K562 (cell line): ENCODE measurements around the gene PPP1R3E. TPM values are rescaled to one million over a fixed set of nuclear protein-coding genes. Genes with fewer than 3 reads are reported as not detected.
A peak's percentile ranks its signal among the peaks of the same experiment; 100 is the strongest.

Experiments
- ARHGAP35 ChIP-seq: fragments of 450-650 bp; IDR thresholded peaks from 2 replicates; pipeline ENCODE4 v1.6.1; 2018; ENCODE audit not compliant: partially characterized antibody
- ASH1L ChIP-seq: fragments of 450-650 bp; IDR thresholded peaks from 2 replicates; pipeline ENCODE4 v1.6.1; 2018; ENCODE audit warnings: borderline replicate concordance, mild to moderate bottlenecking, low read depth; ENCODE audit not compliant: partially characterized antibody
- ATF4 ChIP-seq: fragments of 450-650 bp; formaldehyde crosslinking; IDR thresholded peaks from 2 replicates; pipeline ENCODE4 v1.4.0; 2022; ENCODE audit warnings: mild to moderate bottlenecking, moderate library complexity
- BCL6 ChIP-seq: fragments of 250-450 bp; sonication (Bioruptor Pico); IDR thresholded peaks from 2 replicates; pipeline ENCODE4 v1.4.0; 2020
- CBX1 ChIP-seq: sonication (generic); IDR thresholded peaks from 2 replicates; pipeline ENCODE4 v1.6.1; 2016; ENCODE audit warnings: antibody characterized with exemption, low read depth, mild to moderate bottlenecking
- CTCFL ChIP-seq: IDR thresholded peaks from 2 replicates; pipeline ENCODE4 v1.6.1; 2011; ENCODE audit warnings: borderline replicate concordance, low read depth, mild to moderate bottlenecking, moderate library complexity, low read length; ENCODE audit not compliant: insufficient read depth, poor library complexity, severe bottlenecking
- E2F4 ChIP-seq: sonication (generic); formaldehyde crosslinking; IDR thresholded peaks from 2 replicates; pipeline ENCODE4 v1.8.0; 2022; ENCODE audit warnings: mild to moderate bottlenecking, low read depth, missing genetic modification reagents
- EZH2 ChIP-seq: IDR thresholded peaks from 2 replicates; pipeline ENCODE4 v1.6.1; 2012; ENCODE audit warnings: low read depth, mild to moderate bottlenecking, inconsistent platforms, low read length, borderline replicate concordance
- POLR2A ChIP-seq: fragments of 450-650 bp; conservative IDR thresholded peaks from 2 replicates; pipeline ENCODE4 v1.6.1; 2016
- RBFOX2 ChIP-seq: fragments of 200-400 bp; formaldehyde crosslinking; IDR thresholded peaks from 2 replicates; pipeline ENCODE4 v1.6.1; 2017; ENCODE audit warnings: low read depth, mild to moderate bottlenecking, low read length, moderate library complexity
- RFX5 ChIP-seq: IDR thresholded peaks from 2 replicates; pipeline ENCODE4 v1.6.1; 2011; ENCODE audit warnings: low read depth, mild to moderate bottlenecking, improper control_type of control experiment, low read length
- SNIP1 ChIP-seq: fragments of 450-650 bp; IDR thresholded peaks from 2 replicates; pipeline ENCODE4 v1.7.1; 2017; ENCODE audit warnings: low read depth, mild to moderate bottlenecking
- ZNF146 ChIP-seq: IDR thresholded peaks from one replicate; pipeline ENCODE4 v1.6.1; 2018; ENCODE audit warnings: missing compliant biosample characterization; ENCODE audit not compliant: unreplicated experiment
- ZNF217 ChIP-seq: sonication (generic); formaldehyde crosslinking; IDR thresholded peaks from 2 replicates; pipeline ENCODE4 v1.8.0; 2022; ENCODE audit warnings: mild to moderate bottlenecking, missing genetic modification reagents
- ZNF232 ChIP-seq: sonication (generic); formaldehyde crosslinking; IDR thresholded peaks from 2 replicates; pipeline ENCODE4 v1.8.0; 2022; ENCODE audit warnings: mild to moderate bottlenecking, missing genetic modification reagents
- ZNF717 ChIP-seq: fragments of 250-450 bp; sonication (Bioruptor Pico); IDR thresholded peaks from 2 replicates; pipeline ENCODE4 v1.5.0; 2021
- polyA plus RNA-seq, 8 experiments: library from polyadenylated mRNA; depleted of rRNA in 4 of 8; stranded (reverse) in 5 of 8; unstranded in 3 of 8; fragments of >200 nt; fragmentation: Nextera tagmentation in 2 of 8; fragmentation: Illumina TruSeq in 1 of 8; extraction: Ambion mirVana in 2 of 8; extraction: Trizol in 1 of 8; gene quantifications; 2 replicates each; pipeline versions ENCODE4 v1.2.1 to v1.2.3, GENCODE V29; 2011 to 2014; ENCODE audit warnings: inconsistent platforms in 1 of 8, missing spikeins in 1 of 8
- total RNA-seq, 7 experiments: library from RNA; depleted of rRNA in 6 of 7; stranded (reverse); fragments of >200 nt in 6 of 7; fragmentation: Illumina TruSeq in 2 of 7; extraction: Trizol in 2 of 7; gene quantifications; 2 replicates each; pipeline versions ENCODE4 v1.2.1 to v1.2.3, GENCODE V29; 2011 to 2021; ENCODE audit warnings: low replicate concordance in 1 of 7
- TF ChIP-seq, protein P1 (sequence below): sonication (generic); formaldehyde crosslinking; IDR thresholded peaks from 2 replicates; pipeline ENCODE4 v1.8.1; 2022; ENCODE audit warnings: missing genetic modification reagents
- TF ChIP-seq, protein P2 (sequence below): sonication (generic); formaldehyde crosslinking; IDR thresholded peaks from 2 replicates; pipeline ENCODE4 v1.8.1; 2023; ENCODE audit warnings: mild to moderate bottlenecking, missing genetic modification reagents, moderate library complexity
- TF ChIP-seq, protein P3 (sequence below): fragments of 250-450 bp; sonication (Bioruptor Pico); IDR thresholded peaks from 2 replicates; pipeline ENCODE4 v1.8.0; 2022; ENCODE audit warnings: inconsistent platforms
- TF ChIP-seq, protein P4 (sequence below): sonication (generic); formaldehyde crosslinking; IDR thresholded peaks from 2 replicates; pipeline ENCODE4 v1.8.0; 2022; ENCODE audit warnings: mild to moderate bottlenecking, missing genetic modification reagents

The PPP1R3E gene
- total and polyA plus RNA-seq, 9 of the 15 experiments (the other 6 are each of a cell fraction or from before 2014, with no cell fraction given) = 3.2 to 18.4 (median 7.6) TPM

DNA sequence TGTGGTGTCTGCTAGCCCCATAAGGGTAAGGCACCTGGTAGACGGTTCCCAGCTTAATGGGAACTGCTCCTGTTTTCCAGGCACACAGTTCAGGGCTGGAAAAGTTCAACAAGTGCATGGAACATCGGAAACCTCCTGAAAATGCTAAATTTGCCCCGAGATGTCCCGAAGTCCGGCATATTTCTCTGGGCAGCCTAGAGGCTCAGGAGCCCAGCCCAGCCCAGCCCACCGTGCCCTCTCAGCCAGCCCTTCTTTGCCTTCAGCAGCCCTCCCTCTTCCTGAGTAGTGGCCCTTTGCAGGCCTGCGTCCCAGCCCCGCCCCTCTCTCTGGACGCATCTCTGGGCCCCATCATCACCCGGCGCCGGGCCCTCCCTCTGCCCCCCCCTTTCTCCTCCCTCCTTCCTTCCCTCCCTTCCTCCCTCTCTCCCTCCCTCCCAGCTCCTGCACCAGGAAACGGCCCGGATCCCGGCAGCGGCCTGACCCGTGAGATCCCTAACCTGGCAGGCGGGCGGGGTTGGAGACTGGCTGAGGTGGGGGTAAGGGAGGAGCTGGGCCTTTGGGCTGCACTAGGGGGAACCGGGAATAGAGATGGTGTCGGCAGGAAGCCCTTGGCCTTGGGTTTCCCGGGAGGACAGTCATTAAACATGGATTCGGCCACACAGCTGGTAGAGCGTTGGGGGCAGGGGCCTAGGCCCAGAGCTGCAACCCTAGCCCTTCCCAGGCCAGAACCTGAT lies 3.9 kb upstream of the PPP1R3E start, which contains the start of gene BCL2L2 (continued):
- TF ChIP-seq, protein P1, sequence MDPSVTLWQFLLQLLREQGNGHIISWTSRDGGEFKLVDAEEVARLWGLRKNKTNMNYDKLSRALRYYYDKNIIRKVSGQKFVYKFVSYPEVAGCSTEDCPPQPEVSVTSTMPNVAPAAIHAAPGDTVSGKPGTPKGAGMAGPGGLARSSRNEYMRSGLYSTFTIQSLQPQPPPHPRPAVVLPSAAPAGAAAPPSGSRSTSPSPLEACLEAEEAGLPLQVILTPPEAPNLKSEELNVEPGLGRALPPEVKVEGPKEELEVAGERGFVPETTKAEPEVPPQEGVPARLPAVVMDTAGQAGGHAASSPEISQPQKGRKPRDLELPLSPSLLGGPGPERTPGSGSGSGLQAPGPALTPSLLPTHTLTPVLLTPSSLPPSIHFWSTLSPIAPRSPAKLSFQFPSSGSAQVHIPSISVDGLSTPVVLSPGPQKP (CRISPR knock-in tag) = no peak
- TF ChIP-seq ATF4 (CRISPR knock-in tag) (no peak), CBX1 (no peak), RFX5 (no peak), RBFOX2 (peak; percentile 79), ZNF146 (no peak), ZNF232 (CRISPR knock-in tag) (no peak), SNIP1 (no peak), E2F4 (CRISPR knock-in tag) (no peak), ARHGAP35 (no peak), POLR2A (peak; percentile 84), EZH2 (no peak), CTCFL (no peak), ZNF217 (CRISPR knock-in tag) (no peak), ZNF717 (CRISPR knock-in tag) (no peak), BCL6 (CRISPR knock-in tag) (no peak), ASH1L (no peak)
- TF ChIP-seq, protein P2, sequence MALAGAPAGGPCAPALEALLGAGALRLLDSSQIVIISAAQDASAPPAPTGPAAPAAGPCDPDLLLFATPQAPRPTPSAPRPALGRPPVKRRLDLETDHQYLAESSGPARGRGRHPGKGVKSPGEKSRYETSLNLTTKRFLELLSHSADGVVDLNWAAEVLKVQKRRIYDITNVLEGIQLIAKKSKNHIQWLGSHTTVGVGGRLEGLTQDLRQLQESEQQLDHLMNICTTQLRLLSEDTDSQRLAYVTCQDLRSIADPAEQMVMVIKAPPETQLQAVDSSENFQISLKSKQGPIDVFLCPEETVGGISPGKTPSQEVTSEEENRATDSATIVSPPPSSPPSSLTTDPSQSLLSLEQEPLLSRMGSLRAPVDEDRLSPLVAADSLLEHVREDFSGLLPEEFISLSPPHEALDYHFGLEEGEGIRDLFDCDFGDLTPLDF (CRISPR knock-in tag) = 0 out of 2 replicates have a peak, but pooled peaks have one; percentile 7
- TF ChIP-seq, protein P3, sequence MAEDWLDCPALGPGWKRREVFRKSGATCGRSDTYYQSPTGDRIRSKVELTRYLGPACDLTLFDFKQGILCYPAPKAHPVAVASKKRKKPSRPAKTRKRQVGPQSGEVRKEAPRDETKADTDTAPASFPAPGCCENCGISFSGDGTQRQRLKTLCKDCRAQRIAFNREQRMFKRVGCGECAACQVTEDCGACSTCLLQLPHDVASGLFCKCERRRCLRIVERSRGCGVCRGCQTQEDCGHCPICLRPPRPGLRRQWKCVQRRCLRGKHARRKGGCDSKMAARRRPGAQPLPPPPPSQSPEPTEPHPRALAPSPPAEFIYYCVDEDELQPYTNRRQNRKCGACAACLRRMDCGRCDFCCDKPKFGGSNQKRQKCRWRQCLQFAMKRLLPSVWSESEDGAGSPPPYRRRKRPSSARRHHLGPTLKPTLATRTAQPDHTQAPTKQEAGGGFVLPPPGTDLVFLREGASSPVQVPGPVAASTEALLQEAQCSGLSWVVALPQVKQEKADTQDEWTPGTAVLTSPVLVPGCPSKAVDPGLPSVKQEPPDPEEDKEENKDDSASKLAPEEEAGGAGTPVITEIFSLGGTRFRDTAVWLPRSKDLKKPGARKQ (CRISPR knock-in tag) = no peak
- TF ChIP-seq, protein P4, sequence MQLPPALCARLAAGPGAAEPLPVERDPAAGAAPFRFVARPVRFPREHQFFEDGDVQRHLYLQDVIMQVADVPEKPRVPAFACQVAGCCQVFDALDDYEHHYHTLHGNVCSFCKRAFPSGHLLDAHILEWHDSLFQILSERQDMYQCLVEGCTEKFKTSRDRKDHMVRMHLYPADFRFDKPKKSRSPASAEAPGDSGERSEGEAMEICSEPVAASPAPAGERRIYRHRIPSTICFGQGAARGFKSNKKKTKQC (CRISPR knock-in tag) = no peak; the same call in 1 of the 2 replicates
